Ishikawa (cell line): ENCODE results near the gene PLPPR5.

ENCODE experiments used
- EGR1 ChIP-seq: IDR thresholded peaks from 2 replicates; pipeline ENCODE4 v1.6.1; 2012
- EP300 ChIP-seq: IDR thresholded peaks from 2 replicates; pipeline ENCODE4 v1.6.1; 2012; ENCODE audit warnings: borderline replicate concordance
- FOXM1 ChIP-seq: IDR thresholded peaks from 2 replicates; pipeline ENCODE4 v1.6.1; 2012; ENCODE audit warnings: low read depth, borderline replicate concordance
- NFIC ChIP-seq: IDR thresholded peaks from 2 replicates; pipeline ENCODE4 v1.6.1; 2012
- RAD21 ChIP-seq: IDR thresholded peaks from 2 replicates; pipeline ENCODE4 v1.6.1; 2012; ENCODE audit warnings: low read depth
- TAF1 ChIP-seq: IDR thresholded peaks from 2 replicates; pipeline ENCODE4 v1.6.1; 2012; ENCODE audit warnings: low read depth, mild to moderate bottlenecking
- TCF12 ChIP-seq: IDR thresholded peaks from 2 replicates; pipeline ENCODE4 v1.6.1; 2012; ENCODE audit warnings: low read depth
- TEAD4 ChIP-seq: IDR thresholded peaks from 2 replicates; pipeline ENCODE4 v1.6.1; 2012
- YY1 ChIP-seq: IDR thresholded peaks from 2 replicates; pipeline ENCODE4 v1.6.1; 2012; ENCODE audit warnings: low read depth
- ZBTB7A ChIP-seq: IDR thresholded peaks from 2 replicates; pipeline ENCODE4 v1.6.1; 2012; ENCODE audit warnings: low read depth
- TF ChIP-seq, protein P1 (sequence below): IDR thresholded peaks from 2 replicates; pipeline ENCODE4 v1.6.1; 2012
- TF ChIP-seq, protein P2 (sequence below): IDR thresholded peaks from 2 replicates; pipeline ENCODE4 v1.6.1; 2012
- TF ChIP-seq, protein P3 (sequence below): IDR thresholded peaks from 2 replicates; pipeline ENCODE4 v1.6.1; 2012; ENCODE audit warnings: low read depth, mild to moderate bottlenecking

The PLPPR5 gene

DNA sequence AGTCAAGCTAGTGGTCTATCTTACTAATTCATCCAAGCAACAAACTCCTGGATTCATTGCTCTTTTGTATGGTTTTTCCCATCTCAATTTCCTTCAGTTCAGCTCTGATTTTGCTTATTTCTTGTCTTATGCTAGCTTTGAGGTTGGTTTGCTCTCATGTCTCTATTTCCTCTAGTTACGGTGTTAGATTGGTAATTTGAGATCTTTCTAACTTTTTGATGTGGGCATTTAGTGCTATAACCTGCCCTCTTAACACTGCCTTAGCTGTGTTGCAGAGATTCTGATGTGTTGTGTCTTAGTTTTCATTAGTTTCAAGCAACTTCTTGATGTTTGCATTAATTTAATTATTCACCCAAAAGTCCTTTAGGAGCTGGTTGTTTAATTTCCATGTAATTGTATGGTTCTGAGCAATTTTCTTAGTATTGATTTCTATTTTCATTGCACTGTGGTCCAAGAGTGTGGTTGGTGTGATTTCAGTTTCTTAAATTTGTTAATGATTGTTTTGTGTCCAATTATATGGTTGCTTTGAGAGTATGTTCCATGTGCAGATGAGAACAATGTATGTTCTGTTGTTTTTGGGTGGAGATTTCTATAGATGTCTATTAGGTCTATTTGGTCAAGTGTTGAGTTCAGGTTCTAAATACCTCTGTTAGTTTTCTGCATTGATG lies 154.6 kb downstream of the PLPPR5 start:
- no peak for TF ChIP-seq NFIC
- no peak for TF ChIP-seq TEAD4
- no peak for TF ChIP-seq EP300
- no peak for TF ChIP-seq TCF12
- TF ChIP-seq, protein P1, sequence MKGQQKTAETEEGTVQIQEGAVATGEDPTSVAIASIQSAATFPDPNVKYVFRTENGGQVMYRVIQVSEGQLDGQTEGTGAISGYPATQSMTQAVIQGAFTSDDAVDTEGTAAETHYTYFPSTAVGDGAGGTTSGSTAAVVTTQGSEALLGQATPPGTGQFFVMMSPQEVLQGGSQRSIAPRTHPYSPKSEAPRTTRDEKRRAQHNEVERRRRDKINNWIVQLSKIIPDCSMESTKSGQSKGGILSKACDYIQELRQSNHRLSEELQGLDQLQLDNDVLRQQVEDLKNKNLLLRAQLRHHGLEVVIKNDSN: no peak
- TF ChIP-seq RAD21: no peak
- TF ChIP-seq, protein P2, sequence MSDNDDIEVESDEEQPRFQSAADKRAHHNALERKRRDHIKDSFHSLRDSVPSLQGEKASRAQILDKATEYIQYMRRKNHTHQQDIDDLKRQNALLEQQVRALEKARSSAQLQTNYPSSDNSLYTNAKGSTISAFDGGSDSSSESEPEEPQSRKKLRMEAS: no peak
- TF ChIP-seq, protein P3, sequence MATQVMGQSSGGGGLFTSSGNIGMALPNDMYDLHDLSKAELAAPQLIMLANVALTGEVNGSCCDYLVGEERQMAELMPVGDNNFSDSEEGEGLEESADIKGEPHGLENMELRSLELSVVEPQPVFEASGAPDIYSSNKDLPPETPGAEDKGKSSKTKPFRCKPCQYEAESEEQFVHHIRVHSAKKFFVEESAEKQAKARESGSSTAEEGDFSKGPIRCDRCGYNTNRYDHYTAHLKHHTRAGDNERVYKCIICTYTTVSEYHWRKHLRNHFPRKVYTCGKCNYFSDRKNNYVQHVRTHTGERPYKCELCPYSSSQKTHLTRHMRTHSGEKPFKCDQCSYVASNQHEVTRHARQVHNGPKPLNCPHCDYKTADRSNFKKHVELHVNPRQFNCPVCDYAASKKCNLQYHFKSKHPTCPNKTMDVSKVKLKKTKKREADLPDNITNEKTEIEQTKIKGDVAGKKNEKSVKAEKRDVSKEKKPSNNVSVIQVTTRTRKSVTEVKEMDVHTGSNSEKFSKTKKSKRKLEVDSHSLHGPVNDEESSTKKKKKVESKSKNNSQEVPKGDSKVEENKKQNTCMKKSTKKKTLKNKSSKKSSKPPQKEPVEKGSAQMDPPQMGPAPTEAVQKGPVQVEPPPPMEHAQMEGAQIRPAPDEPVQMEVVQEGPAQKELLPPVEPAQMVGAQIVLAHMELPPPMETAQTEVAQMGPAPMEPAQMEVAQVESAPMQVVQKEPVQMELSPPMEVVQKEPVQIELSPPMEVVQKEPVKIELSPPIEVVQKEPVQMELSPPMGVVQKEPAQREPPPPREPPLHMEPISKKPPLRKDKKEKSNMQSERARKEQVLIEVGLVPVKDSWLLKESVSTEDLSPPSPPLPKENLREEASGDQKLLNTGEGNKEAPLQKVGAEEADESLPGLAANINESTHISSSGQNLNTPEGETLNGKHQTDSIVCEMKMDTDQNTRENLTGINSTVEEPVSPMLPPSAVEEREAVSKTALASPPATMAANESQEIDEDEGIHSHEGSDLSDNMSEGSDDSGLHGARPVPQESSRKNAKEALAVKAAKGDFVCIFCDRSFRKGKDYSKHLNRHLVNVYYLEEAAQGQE: no peak
- no peak for TF ChIP-seq ZBTB7A
- no peak for TF ChIP-seq TAF1
- TF ChIP-seq EGR1: no peak
- no peak for TF ChIP-seq FOXM1

DNA sequence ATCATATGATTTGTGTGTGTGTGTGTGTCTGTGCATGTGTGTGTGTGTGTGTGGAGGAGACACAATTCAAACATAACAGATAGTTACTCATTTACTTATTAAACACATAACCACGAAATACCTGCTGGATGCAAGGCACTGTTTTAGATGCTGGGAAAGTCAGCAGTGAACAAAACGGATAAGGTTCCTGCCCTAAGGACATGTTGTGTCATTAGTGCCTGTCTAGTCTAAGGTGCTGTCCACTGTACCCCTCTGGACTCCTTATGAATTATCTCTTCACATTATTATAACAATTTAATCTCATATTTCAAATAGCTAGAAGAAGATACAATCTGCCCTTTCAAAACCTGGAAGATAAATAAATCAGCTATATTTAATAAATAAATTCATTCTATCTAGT lies 162.4 kb downstream of the PLPPR5 start:
- no peak for TF ChIP-seq FOXM1
- no peak for TF ChIP-seq YY1
- TF ChIP-seq NFIC: no peak
- TF ChIP-seq TCF12: no peak
